ENCODE data around the gene PCMT1. TPM values are rescaled to one million over a fixed set of nuclear protein-coding genes. Genes with fewer than 3 reads are reported as not detected.

PCMT1 gene
- total and polyA plus RNA-seq, 9 donors, result 48.1 to 71.8 (median 54.7) TPM

DNA sequence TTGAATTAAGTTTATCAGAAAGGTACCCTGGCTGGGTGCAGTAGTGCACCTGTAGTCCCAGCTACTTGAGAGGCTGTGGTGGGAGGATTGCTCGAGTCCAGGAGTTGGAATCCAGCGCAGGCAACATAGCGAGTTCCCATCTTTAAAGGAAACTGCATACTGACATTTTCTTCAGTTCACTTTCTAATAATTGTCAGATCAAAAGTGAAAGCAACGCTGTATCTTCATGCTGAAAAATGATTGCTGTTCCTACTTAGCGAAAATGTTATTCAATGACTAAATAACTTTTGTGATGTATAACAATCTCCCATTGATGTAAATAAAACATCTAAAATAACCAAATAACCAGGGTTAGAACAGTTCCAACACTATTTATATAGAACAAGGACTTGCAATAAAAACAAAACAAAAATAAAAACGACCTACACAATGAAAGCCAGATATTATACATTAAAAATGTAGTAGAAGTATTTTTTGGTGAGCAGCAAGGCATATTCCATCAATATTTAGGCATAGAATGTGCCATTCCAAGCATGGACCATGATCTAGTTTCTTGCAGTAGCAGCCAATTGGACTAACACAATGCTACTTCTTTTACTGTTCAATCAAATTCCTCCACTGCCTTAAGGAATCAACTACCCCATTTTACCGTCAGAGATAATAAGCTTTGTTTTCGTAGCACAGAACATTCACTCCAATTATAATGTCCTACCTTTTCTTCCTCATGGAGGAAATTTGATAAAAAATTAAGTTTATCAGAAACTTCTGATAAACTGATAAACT is 33.2 kb upstream of the PCMT1 start:
- Histone ChIP-seq H3K27ac (no peak overlapping the region), H3K4me1 (ENCODE audit: insufficient read depth) (peaks cover 8% of the 10 kb centered on the region), H3K9me3 (no peaks in the 10 kb centered on the region), H3K36me3 (no peaks in the 10 kb centered on the region), H3K27me3 (no peaks in the 10 kb centered on the region), H3K4me3 (peak overlapping the region; percentile 96)
- WGBS, 3 donors, result 7 to 20% (median 11%) methylated on average over 8 of the region's 8 CpGs
- intact Hi-C loops (cut with DNase I), result no loop called here
- no peak for TF ChIP-seq POLR2A (IDR thresholded peaks at IDR 0.05)
- DNase-seq, result no peak

DNA sequence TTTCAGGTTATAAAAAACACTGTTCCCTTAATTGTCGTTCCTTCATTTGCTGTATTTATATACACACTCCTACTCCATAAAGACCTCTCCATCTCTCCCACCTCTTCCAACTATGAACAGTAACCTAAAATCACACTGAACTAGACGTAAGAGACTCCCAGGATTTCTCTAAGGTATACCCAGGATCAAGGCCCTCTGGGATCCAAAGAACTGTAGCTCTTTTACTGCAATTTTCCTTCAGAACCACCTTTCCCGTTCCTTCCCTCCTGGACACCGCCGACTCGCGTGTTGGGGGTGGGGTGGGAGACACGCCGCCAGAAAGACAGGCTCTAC is 32.3 kb upstream of the PCMT1 start:
- Histone ChIP-seq H3K4me3 (peak overlapping the region; percentile 96), H3K27me3 (no peaks in the 10 kb centered on the region), H3K36me3 (no peaks in the 10 kb centered on the region), H3K4me1 (ENCODE audit: insufficient read depth) (peaks cover 8% of the 10 kb centered on the region), H3K27ac (peak overlapping the region; percentile 97), H3K9me3 (no peaks in the 10 kb centered on the region)
- intact Hi-C loops (cut with DNase I), result no loop called here
- TF ChIP-seq POLR2A (IDR thresholded peaks at IDR 0.05) (no peak), EP300 (IDR thresholded peaks at IDR 0.05) (no peak)
- TF ChIP-seq, protein P1, sequence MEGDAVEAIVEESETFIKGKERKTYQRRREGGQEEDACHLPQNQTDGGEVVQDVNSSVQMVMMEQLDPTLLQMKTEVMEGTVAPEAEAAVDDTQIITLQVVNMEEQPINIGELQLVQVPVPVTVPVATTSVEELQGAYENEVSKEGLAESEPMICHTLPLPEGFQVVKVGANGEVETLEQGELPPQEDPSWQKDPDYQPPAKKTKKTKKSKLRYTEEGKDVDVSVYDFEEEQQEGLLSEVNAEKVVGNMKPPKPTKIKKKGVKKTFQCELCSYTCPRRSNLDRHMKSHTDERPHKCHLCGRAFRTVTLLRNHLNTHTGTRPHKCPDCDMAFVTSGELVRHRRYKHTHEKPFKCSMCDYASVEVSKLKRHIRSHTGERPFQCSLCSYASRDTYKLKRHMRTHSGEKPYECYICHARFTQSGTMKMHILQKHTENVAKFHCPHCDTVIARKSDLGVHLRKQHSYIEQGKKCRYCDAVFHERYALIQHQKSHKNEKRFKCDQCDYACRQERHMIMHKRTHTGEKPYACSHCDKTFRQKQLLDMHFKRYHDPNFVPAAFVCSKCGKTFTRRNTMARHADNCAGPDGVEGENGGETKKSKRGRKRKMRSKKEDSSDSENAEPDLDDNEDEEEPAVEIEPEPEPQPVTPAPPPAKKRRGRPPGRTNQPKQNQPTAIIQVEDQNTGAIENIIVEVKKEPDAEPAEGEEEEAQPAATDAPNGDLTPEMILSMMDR (IDR thresholded peaks at IDR 0.05), result no peak
- no peak for DNase-seq
- WGBS, 3 donors, result 0 to 1% (median 0%) methylated on average over 9 of the region's 9 CpGs

DNA sequence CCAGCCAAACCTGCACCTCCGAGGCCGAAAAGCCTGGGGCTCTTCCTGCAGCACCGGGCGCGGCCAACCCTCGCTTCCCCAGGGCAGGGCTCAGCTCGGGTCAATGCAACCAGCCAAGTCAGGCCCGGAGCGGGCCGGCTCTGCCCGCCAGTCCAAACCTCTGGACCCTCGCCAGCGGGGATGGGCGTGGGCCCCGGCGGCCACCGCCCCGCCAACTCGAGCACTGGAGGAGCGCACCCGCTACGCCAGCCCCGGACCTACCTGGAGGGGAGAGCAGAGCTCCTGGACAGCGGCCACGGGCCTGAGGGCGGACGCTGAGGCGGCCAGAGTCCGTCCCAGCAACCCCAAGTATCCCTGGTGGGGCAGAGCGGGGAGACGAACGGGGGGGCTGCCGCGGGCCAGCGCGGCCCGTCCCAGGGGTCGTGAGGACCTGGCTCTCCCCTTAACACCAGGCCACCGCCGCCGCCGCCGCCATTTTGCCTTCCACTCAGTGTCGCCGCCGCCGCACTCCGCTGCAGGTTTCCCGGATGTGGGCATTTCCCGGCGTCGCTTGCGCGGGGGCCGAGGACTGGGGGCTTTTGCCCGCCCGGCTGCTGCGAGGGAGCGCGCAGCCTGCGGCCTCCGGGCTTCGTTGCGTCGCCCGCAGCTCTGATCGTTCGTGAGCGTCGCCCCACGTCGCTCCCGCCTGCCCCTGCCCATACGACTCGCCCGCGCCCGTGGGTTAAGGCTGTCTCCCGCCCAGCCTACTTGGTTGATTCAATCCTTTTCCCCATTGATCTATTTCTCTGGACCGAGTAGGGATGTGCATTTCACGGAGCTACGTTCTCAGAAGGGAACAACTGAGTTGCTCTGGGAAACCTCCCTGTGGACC is 31.7 kb upstream of the PCMT1 start, which contains the start of gene LATS1:
Gene LATS1 (minus strand): TSS at position 514 of the 871 bp plus-strand sequence. CDS start 15,975 bp downstream, outside the sequence.
- Histone ChIP-seq H3K27me3 (no peaks in the 10 kb centered on the region), H3K9me3 (no peaks in the 10 kb centered on the region), H3K36me3 (no peaks in the 10 kb centered on the region), H3K4me3 (peak within 1 kb of the TSS; percentile 96), H3K27ac (peak within 1 kb of the TSS; percentile 97), H3K4me1 (ENCODE audit: insufficient read depth) (peaks cover 6% of the 10 kb centered on the region)
- TF ChIP-seq POLR2A (IDR thresholded peaks at IDR 0.05) (peak; percentile 77), EP300 (IDR thresholded peaks at IDR 0.05) (no peak)
- DNase-seq, result peak; percentile 89 to 94 (median 91)
- 0 to 1% (median 0%) methylated on average over 67 to 82 of the region's 82 CpGs for WGBS, 3 donors
- intact Hi-C loops (cut with DNase I), result no loop called here

DNA sequence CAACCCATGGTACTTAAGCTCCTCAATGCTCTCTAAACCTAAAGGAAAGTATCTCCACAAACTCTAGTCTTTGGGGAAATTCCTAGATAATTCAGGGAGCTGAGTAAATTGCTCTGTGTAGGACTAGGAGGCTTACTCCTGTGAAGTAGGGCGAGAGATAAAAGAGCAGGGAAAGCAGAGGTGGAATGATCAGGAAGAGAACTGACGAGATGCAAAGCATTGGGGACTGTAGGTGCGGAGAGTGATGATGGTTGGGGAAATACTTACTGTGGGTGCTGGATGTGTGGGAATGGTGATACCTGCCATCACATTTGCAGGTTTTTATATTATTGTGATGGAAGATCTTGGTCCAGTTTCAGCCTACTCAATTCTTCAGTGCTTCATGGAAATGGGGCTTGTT is 30.0 kb upstream of the PCMT1 start:
- H3K9me3 ChIP-seq, result no peaks in the 10 kb centered on the region
- peaks cover 4% of the 10 kb centered on the region for H3K4me1 ChIP-seq (ENCODE audit: insufficient read depth)
- 95 to 98% (median 96%) methylated on average over 3 of the region's 3 CpGs for WGBS, 3 donors
- DNase-seq, result no peak
- no peaks in the 10 kb centered on the region for H3K36me3 ChIP-seq
- no peaks in the 10 kb centered on the region for H3K27me3 ChIP-seq
- intact Hi-C loops (cut with DNase I), result no loop called here
- no peak overlapping the region for H3K27ac ChIP-seq
- no peak for TF ChIP-seq EP300 (IDR thresholded peaks at IDR 0.05)
- TF ChIP-seq, protein P1 (IDR thresholded peaks at IDR 0.05), result no peak
- no peak for TF ChIP-seq POLR2A (IDR thresholded peaks at IDR 0.05)
- no peak overlapping the region for H3K4me3 ChIP-seq

DNA sequence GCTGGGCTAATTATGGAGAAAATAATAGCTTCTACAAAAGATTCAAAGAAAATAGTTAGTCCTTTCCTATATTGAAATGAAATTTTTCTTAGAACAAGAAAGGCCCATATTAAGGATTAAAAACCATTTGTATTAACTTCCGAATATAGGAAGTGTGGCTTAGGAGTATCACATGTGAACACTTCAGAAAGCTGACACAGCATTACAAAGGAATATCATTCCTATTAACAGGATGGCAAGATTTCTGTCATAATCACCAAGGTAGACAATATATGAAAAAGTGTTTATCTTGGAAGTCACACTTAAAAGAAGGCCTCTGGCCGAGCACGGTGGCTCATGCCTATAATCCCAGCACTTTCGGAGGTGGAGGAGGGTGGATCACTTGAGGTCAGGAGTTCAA is 26.3 kb upstream of the PCMT1 start:
- H3K36me3 ChIP-seq, result no peaks in the 10 kb centered on the region
- DNase-seq, result no peak
- H3K27ac ChIP-seq, result no peak overlapping the region
- H3K4me1 ChIP-seq (ENCODE audit: insufficient read depth), result no peaks in the 10 kb centered on the region
- H3K9me3 ChIP-seq, result no peaks in the 10 kb centered on the region
- intact Hi-C loops (cut with DNase I), result no loop called here
- TF ChIP-seq POLR2A (IDR thresholded peaks at IDR 0.05) (no peak), EP300 (IDR thresholded peaks at IDR 0.05) (no peak)
- TF ChIP-seq, protein P1 (IDR thresholded peaks at IDR 0.05), result no peak
- WGBS, 3 donors, result 91 to 92% (median 92%) methylated on average over 4 of the region's 4 CpGs
- no peaks in the 10 kb centered on the region for H3K27me3 ChIP-seq
- H3K4me3 ChIP-seq, result no peak overlapping the region

Measured in ovary (tissue), 9 donors.